Pancreas (tissue), 10 donors: Measurements from ENCODE around the gene ELOVL6. TPM values are rescaled to one million over a fixed set of nuclear protein-coding genes. Genes with fewer than 3 reads are reported as not detected.
A peak's percentile ranks its signal among the peaks of the same experiment; 100 is the strongest.

Experiments used
- ATAC-seq, 4 donors: fragments of 200-7000 bp; cut with Tn5 transposase; one replicate each; pipeline versions ENCODE4 v1.8.0 to v1.9.1; 2020; ENCODE audit warnings: mild to moderate bottlenecking in 4 of 4, moderate library complexity in 4 of 4
- DNase-seq, 6 donors: peaks; one replicate each; pipeline ENCODE4 v3.0.0-alpha.2; 2020
- FAIRE-seq: peaks from 2 replicates; lab custom pipeline; 2012; peaks lifted over from hg19 to GRCh38; lab: Jason Lieb, UNC
- H3K27ac ChIP-seq, 4 donors: fragments of 200-600 bp; sonication (generic); 1 replicate in 3 of 4; 2 replicates in 1 of 4; pipeline versions ENCODE4 v1.5.0 to v1.8.0; 2020
- H3K27me3 ChIP-seq, 4 donors: fragments of 200-600 bp; one replicate each; pipeline ENCODE4 v1.8.0; 2021
- H3K36me3 ChIP-seq, 3 donors: fragments of 200-600 bp; sonication (generic) in 1 of 3; one replicate each; pipeline versions ENCODE4 v1.5.0 to v1.8.0; 2020 to 2021
- H3K4me1 ChIP-seq, 3 donors: fragments of 200-600 bp; one replicate each; pipeline ENCODE4 v1.8.0; 2021
- H3K4me3 ChIP-seq, 4 donors: fragments of 200-600 bp; sonication (generic) in 2 of 4; one replicate each; pipeline versions ENCODE4 v1.5.0 to v1.8.0; 2020 to 2021
- H3K9me3 ChIP-seq, 4 donors: fragments of 200-600 bp; one replicate each; pipeline ENCODE4 v1.8.0; 2021
- WGBS, 2 donors: extraction: QIAGEN DNeasy Blood & Tissue Kit; methylation state at CpG; one replicate each; pipeline ENCODE4 v1.1.7; 2013; 5-methylcytosine and 5-hydroxymethylcytosine counted together
- intact Hi-C, 3 donors: fragments of 100-400 bp; cut with DNase I; formaldehyde crosslinking; loops; one replicate each; pipeline versions ENCODE4 v1.11.1 to v1.14.2; 2022
- polyA plus RNA-seq, 2 donors: library from polyadenylated mRNA; stranded (reverse); fragments of 200-250 nt; gene quantifications; one replicate each; pipeline ENCODE4 v1.2.3, GENCODE V29; 2013
- total RNA-seq, 6 donors: library from RNA; stranded (reverse); fragmentation: NEBNext Ultra II Directional in 4 of 6; extraction: Animal tissue kit (Norgen Biotek cat#: 25700) in 4 of 6; gene quantifications; one replicate each; pipeline versions ENCODE4 v1.2.1 to v1.2.4, GENCODE V29; 2021 to 2023
- TF ChIP-seq, protein P1 (sequence below), 4 donors: fragments of 200-600 bp; sonication (generic) in 3 of 4; IDR thresholded peaks; one replicate each; pipeline versions ENCODE4 v1.5.0 to v1.8.0; 2021; ENCODE audit warnings: antibody characterized with exemption in 4 of 4
- donor health status: healthy with polysubstance abuse.
- donor health status: DM: no; HTN: no; CAD: no; lungs with moderate emphysema.
- donor health status: DM: no; HTN: no; CAD: no.
- donor health status: control.
- donor health status: control.
- donor health status: Bipolar disorder and iron deficiency.
- donor health status: DM: yes; HTN: yes; CAD: no.
- donor health status: DM: no; HTN: no; CAD: no.
- donor health status: DM: no; HTN: no; CAD: no.
- donor health status: DM: yes; HTN: yes; CAD: no.

Gene ELOVL6
- total and polyA plus RNA-seq, 8 donors = 0.69 to 3.5 (median 1.8) TPM

DNA sequence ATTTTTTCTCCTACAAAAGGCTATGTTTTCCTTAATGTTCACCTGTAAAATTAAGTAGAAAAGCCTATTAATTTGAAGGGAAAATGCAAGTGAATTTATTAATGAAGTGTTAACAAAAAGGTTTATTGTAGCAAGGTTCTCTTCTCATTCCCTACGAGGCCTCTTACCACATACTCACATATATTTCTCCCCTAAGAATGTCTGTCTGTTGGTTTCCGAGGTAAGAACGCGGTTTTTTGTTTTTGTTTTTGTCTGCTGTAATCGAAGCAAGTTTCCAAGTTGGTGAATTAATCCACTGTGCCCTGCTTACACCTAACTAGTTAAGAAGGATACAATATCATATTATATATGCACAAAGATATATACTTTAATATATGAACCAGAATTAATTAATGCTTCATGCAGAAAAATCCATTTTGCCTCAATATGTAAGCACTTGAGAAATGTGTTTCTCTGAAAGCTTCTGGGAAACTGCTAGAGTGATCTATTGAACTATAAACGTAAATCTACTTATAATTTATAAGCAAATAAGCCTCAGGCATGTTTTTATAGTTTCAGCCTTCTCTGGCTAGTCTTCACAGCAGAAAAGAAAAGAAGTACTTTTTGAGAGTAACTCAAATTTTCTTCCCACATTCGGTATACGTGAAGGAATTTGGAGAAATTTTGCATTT lies 164.9 kb downstream of the ELOVL6 start:
- H3K4me3 ChIP-seq = no peak overlapping the region
- no peaks in the 10 kb centered on the region for H3K9me3 ChIP-seq
- H3K36me3 ChIP-seq = no peaks in the 10 kb centered on the region
- intact Hi-C loops = no loop called here
- whole genome bisulfite sequencing, 2 donors = 77% methylated on average over 8 of the region's 8 CpGs
- H3K4me1 ChIP-seq = no peaks in the 10 kb centered on the region
- no peak for DNase-seq
- FAIRE-seq = no peak
- TF ChIP-seq, protein P1, sequence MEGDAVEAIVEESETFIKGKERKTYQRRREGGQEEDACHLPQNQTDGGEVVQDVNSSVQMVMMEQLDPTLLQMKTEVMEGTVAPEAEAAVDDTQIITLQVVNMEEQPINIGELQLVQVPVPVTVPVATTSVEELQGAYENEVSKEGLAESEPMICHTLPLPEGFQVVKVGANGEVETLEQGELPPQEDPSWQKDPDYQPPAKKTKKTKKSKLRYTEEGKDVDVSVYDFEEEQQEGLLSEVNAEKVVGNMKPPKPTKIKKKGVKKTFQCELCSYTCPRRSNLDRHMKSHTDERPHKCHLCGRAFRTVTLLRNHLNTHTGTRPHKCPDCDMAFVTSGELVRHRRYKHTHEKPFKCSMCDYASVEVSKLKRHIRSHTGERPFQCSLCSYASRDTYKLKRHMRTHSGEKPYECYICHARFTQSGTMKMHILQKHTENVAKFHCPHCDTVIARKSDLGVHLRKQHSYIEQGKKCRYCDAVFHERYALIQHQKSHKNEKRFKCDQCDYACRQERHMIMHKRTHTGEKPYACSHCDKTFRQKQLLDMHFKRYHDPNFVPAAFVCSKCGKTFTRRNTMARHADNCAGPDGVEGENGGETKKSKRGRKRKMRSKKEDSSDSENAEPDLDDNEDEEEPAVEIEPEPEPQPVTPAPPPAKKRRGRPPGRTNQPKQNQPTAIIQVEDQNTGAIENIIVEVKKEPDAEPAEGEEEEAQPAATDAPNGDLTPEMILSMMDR (IDR thresholded peaks at IDR 0.05) = no peak
- H3K27me3 ChIP-seq = no peaks in the 10 kb centered on the region
- ATAC-seq = no peak
- no peak overlapping the region for H3K27ac ChIP-seq

DNA sequence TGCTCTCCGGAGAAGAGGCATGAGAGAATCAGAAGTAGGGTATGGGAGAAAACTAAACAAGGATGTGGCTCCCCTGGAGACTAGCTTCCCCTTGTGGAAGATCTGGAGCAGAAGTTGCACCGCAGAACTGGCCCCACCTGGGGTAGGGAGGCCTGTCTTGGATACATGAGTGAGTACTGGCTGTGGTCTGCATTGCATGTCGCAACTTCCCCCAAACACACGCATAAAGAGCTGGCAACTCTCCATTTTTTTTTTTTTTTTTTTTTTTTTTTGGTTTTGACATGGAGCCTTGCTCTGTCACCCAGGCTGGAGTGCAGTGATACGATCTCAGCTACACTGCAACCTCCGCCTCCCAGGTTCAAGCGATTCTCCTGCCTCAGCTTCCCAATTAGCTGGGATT lies 165.8 kb downstream of the ELOVL6 start:
- Histone ChIP-seq H3K9me3 (no peaks in the 10 kb centered on the region), H3K4me3 (no peak overlapping the region), H3K27me3 (no peaks in the 10 kb centered on the region), H3K27ac (no peak overlapping the region), H3K4me1 (no peaks in the 10 kb centered on the region), H3K36me3 (no peaks in the 10 kb centered on the region)
- intact Hi-C loops = no loop called here
- TF ChIP-seq, protein P1 (IDR thresholded peaks at IDR 0.05) = no peak
- DNase-seq (peak in 1 of 6 donors; percentile 19), ATAC-seq (peak in 2 of 4 donors; percentile 41 to 47), FAIRE-seq (no peak)
- WGBS, 2 donors = 86 to 90% methylated on average over 7 of the region's 7 CpGs

DNA sequence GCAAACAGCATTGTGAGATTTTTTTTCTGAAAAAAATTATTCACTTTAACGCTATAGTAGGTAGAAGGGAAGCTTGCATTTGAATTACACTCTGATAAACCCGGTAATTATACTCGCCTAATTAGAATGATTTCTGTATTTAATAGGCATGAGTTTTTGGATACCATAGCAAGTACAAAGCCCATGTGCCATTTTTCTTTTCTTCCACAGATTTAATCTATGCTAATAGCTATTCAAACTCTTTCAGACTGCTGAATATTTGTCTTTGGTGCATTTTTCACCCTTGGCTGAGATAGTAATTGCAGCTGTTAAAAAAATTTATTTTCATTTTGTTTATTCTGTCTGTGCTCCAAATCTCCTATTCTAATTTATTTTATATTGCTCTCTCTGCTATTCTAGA lies 172.7 kb downstream of the ELOVL6 start:
- Histone ChIP-seq H3K27ac (no peak overlapping the region), H3K4me1 (peaks cover 0 to 6% (median 0%) of the 10 kb centered on the region in 3 donors), H3K4me3 (no peak overlapping the region), H3K27me3 (no peaks in the 10 kb centered on the region), H3K9me3 (no peaks in the 10 kb centered on the region), H3K36me3 (no peaks in the 10 kb centered on the region)
- no peak for DNase-seq
- intact Hi-C loops = no loop called here
- no peak for ATAC-seq
- FAIRE-seq = no peak
- TF ChIP-seq, protein P1 (IDR thresholded peaks at IDR 0.05) = no peak
- 83 to 87% methylated on average over 3 of the region's 3 CpGs for WGBS, 2 donors

DNA sequence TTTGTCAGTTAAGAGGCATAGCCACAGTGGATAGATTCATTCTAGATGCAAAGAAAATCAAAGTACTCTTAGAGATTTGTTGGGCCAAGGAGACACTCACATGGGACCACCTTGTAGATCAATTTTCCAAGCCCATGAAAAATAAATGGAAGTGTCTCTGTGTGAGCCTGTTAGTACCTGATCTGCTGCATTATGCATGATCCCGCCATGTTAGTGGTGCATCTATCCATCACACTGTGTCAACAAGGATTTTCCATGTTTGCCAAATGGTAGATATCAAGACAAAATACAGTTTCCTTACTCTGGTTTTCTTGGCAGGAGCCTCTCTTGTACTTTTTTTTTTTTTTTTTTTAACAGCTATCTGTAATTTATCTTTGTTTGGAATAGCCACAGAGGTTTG lies 173.4 kb downstream of the ELOVL6 start:
- TF ChIP-seq, protein P1 (IDR thresholded peaks at IDR 0.05) = no peak
- FAIRE-seq (no peak), ATAC-seq (no peak), DNase-seq (no peak)
- no peaks in the 10 kb centered on the region for H3K36me3 ChIP-seq
- intact Hi-C loops = no loop called here
- WGBS, 2 donors = 38 to 59% methylated on average over 1 of the region's 1 CpG
- H3K9me3 ChIP-seq = no peaks in the 10 kb centered on the region
- no peaks in the 10 kb centered on the region for H3K27me3 ChIP-seq
- no peak overlapping the region for H3K27ac ChIP-seq
- no peak overlapping the region for H3K4me3 ChIP-seq
- H3K4me1 ChIP-seq = peaks cover 0 to 6% (median 0%) of the 10 kb centered on the region in 3 donors

DNA sequence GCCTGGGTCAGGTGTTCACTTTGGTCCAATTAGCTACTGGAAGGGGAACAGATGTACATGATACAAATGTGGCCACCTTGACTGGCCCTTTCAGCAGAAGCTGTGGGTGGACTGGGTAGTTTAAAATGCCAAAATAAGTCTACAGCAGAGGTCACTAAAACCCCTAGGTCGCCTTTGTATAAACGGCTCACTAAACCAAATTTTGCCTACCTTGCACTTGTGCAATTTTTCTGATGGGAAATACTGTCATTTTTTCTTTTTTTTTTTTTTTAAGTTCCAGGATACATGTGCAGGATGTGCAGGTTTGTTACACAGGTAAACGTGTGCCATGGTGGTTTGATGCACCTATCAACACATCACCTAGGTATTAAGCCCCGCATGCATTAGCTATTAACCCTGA lies 176.0 kb downstream of the ELOVL6 start:
- Histone ChIP-seq H3K27ac (no peak overlapping the region), H3K9me3 (no peaks in the 10 kb centered on the region), H3K36me3 (no peaks in the 10 kb centered on the region), H3K4me3 (no peak overlapping the region), H3K27me3 (no peaks in the 10 kb centered on the region), H3K4me1 (peaks cover 0 to 6% (median 0%) of the 10 kb centered on the region in 3 donors)
- no peak for ATAC-seq
- intact Hi-C loops = no loop called here
- DNase-seq = no peak
- FAIRE-seq = no peak
- TF ChIP-seq, protein P1 (IDR thresholded peaks at IDR 0.05) = no peak
- 76 to 85% methylated on average over 4 of the region's 4 CpGs for WGBS, 2 donors
